OCI-LY3 (cell line): ENCODE measurements around the gene PCSK1.

ENCODE experiments used
- EZH2phosphoT487 ChIP-seq: fragments of 200-600 bp; shearing (Covaris generic); IDR thresholded peaks from 2 replicates; pipeline ENCODE4 v1.6.1; 2018; ENCODE audit warnings: antibody characterized with exemption, mixed run types, low read depth
- TF ChIP-seq, protein P1 (sequence below): fragments of 200-600, 300-600 bp; sonication (generic); IDR thresholded peaks from 2 replicates; pipeline ENCODE4 v1.5.1; 2014; ENCODE audit warnings: antibody characterized with exemption, low read length, low read depth

DNA sequence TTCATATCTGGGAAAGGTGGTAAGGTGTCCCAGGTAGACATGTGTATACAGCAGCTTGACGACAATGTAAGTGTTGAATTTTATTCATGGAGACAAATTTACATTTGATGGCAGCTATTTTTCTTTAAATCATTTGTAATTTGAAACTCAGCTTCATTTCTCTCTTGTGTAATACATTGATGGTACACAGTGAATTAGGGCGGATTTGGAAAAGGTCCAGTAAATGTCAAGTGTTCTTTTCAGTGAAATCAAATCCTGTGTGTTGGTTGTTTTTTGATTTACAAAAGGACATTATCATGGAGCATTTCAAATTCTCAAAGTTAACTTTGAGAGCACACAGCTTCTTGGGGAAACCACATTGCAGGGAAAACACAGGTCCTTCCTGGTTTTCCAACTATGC, 30.0 kb upstream of the PCSK1 start:
- TF ChIP-seq, protein P1, sequence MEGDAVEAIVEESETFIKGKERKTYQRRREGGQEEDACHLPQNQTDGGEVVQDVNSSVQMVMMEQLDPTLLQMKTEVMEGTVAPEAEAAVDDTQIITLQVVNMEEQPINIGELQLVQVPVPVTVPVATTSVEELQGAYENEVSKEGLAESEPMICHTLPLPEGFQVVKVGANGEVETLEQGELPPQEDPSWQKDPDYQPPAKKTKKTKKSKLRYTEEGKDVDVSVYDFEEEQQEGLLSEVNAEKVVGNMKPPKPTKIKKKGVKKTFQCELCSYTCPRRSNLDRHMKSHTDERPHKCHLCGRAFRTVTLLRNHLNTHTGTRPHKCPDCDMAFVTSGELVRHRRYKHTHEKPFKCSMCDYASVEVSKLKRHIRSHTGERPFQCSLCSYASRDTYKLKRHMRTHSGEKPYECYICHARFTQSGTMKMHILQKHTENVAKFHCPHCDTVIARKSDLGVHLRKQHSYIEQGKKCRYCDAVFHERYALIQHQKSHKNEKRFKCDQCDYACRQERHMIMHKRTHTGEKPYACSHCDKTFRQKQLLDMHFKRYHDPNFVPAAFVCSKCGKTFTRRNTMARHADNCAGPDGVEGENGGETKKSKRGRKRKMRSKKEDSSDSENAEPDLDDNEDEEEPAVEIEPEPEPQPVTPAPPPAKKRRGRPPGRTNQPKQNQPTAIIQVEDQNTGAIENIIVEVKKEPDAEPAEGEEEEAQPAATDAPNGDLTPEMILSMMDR = no peak
- no peak for TF ChIP-seq EZH2phosphoT487
